ENCODE measurements around the gene NKD1.
A peak's percentile ranks its signal among the peaks of the same experiment; 100 is the strongest.
"Not testable (repeated sequence)": the region's sequence is repeated elsewhere in the genome, so short reads cannot be mapped to it uniquely, and the experiment has no call there.

NKD1 gene

DNA sequence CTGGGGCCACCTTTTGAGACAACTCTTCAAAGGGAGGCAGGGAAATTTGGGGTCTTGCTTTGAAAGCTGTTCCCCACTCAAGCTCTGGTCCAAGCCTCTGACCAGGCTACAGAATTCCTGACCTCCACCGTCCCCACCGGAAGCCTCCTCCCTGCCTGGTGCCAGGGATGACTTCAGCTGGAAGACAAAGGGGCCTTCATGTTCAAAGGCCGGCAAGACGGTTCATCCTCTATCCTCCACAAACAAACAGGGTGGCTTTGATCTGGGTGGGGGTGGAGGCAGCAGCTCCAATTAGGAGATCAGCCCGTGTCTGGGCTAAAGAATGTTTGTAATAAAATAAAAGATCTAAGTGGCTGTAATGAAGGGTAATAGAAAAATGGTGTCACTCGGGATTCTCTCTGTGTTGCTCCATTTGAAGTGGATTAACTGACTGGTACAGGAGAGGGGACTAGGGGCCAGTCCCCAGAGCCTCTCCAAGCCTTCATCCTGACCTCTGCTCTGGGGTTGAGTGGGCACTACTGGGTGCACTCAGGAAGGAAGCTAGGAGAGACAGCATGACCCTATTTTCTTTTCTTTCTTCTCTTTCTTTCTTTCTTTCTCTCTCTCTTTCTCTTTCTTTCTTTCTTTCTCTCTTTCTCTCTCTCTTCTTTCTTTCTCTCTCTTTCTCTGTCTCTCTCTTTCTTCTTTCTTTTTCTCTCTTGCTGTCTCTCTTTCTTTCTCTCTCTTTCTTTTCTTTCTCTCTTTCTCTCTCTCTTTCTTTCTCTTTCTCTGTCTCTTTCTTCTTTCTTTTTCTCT lies 27.5 kb upstream of the NKD1 start:
- DNase-seq = no peak

GRCh38 chr16:50521246-50521900 lies 26.8 kb upstream of the NKD1 start:
- DNase-seq = no peak

DNA sequence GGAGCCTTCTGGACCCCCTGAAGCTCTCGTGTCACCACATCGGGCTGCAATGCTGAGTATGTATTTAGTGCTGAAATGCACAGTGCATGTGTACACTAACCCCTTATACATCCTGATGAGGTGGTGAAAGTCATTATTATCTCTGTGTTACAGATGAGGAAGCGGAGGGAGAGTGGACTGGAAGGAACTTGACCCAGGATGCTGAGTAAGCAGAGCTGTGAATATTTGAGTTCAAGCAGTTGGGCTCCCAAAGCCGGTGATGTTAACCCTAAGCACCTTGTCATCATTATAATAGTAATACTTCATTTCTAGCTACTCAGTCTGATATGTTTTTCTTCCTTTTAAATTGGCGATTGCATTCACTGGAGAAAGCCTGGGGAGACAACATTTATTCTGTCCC lies 25.9 kb upstream of the NKD1 start:
- DNase-seq = peak; percentile 16

- DNase-seq = no peak
These were observed 24.5 kb upstream of the NKD1 start for GRCh38 chr16:50523710-50524109.

- DNase-seq = no peak
These were observed 22.9 kb upstream of the NKD1 start for GRCh38 chr16:50525262-50525661.

- DNase-seq = no peak
These were observed 22.5 kb upstream of the NKD1 start for GRCh38 chr16:50525716-50526115.

DNA sequence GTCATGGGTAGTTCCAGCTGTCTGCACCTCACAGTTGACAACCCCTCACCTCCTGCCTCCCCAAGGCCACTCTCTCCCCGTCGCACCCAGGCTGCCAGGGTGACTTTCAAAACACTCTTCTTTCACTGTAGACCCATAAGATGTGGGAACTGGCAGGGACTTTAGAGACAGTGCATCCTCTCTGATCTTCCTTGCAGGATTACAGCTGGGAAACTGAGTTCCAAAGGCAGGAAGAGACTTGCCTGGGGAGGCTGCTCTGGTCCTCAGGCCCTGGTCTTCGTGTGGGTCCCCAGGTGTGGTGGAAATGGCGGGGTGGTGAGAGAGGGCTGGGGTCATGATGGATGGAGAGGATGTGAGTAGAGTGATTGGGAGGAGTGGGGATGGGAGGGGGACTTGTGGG lies 21.9 kb upstream of the NKD1 start:
- no peak for DNase-seq

DNA sequence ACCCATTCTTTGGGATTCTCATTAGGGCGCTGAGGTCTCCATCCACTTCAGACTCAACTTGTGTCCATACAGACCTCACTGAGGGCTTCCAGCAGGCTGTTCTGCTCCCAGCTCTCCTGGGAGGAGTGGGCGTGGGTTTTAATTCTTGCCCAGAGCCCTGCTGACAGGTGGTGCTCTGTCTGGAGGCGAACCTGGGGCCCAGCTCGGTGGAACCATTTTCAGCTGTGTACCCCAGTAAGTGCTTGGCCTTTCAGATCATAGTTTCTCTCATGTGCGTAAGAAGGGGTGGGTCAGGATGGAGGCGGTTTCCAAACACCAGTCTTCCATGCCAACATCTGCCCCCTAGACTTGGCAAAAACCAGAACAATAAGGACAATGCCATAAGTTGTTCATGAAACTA lies 21.4 kb upstream of the NKD1 start:
- DNase-seq = no peak

GRCh38 chr16:50528820-50529219 lies 19.4 kb upstream of the NKD1 start:
- DNase-seq = no peak

- no peak for DNase-seq
These were observed 18.9 kb upstream of the NKD1 start for GRCh38 chr16:50529334-50529733.

DNA sequence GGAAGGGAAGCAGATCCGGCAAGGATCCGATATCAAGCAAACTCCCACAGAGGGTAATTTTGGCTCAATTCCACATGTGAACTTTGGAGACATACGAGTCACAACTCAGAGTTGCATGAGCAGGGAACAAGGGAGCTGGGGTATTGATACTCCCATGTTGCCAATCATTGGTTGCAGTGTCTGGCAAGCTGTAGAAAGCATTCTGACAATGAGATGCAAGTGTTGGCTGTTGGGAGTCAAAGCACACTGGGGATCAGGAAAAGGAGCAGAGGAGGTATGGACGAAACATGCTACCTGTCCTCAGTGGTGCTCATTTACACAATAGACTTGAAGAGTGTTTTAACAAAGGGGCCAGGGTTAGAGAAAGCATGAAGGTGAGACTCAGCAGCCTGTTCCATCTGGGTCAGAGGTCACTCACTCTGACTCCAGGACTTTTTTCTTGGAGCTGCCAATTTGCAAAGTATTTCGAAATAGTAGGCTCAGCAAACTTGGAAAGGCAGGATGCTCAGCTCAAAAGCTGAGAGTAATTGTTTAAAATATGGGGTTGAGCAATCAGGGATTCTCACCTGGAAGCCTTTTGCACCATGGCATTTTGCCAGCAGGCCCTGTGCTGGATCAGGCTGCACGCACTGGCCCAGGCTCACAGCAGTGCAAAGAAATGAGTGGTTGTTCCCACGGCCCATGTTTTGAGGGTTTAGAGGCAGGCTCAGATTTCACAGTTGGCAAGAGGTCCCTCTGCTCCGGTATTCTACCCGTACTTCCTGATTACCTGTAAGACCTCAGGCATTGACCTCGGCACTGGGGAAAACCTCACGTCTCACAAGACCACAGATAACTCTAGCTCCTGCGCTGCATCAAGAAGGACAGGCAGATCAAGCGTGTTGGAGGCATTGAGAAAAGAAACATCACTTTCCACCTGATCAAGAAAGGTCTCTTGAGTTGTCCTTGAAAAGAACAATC lies 17.6 kb upstream of the NKD1 start:
- no peak for DNase-seq

GRCh38 chr16:50531359-50531758 lies 16.8 kb upstream of the NKD1 start:
- no peak for DNase-seq

DNA sequence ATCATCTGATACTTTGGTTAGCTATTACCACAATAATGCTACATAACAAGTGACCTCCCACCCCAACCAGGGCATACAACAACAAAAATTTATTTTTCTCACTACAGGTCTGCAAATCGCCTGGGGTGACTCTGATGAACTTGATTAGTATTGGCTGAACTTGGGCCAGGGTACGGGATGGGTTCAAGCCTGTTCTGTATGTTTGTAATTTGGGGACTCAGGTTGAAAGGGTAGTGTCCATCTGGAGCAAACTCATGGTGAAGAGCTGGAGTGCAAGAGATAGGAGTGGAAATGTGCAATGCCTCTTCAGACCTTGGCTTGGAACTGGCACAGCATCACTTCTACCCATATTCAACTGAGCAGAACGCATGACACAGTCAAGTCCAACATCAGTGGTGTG lies 16.3 kb upstream of the NKD1 start:
- no peak for DNase-seq

- no peak for DNase-seq
These were observed 15.6 kb upstream of the NKD1 start for GRCh38 chr16:50532576-50532975.

DNA sequence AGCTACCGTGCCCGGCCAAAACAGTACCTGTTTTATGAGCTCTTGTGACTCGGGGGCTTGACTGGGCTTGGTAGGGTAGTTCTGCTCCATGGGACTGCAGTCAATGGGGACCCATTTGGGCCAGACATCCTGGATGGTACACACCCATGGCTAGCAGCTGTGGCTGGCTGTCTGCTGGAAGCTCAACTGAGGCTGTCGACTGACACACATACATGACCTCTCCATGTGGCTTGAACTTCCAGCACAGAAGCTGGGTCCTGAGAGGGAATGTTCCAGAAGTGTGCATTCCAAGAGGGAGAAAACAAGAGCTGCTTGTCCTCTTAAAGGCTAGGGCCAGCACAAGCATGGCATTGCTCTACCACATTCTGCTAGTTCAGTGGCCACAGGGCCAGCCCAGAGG lies 14.9 kb upstream of the NKD1 start:
- no peak for DNase-seq

DNA sequence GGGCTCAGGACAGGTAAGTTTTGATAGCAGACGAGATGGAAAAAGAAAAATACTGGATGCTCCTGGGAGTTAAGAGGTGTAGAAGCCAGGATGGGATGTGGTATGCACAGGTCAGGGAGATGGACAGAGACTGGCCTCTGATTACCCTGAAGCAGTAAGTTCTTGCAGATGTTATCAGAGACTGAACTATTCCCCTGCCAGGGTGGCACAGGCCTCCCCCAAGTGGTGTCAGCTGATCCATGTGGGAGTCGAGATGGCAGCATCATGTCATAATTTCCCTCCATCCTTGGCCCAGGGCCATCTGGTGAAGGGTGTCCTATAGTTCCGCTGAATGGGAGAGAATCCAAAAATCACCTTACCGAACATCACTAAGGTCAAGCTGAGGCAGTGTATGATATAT lies 14.1 kb upstream of the NKD1 start:
- no peak for DNase-seq

- DNase-seq = no peak
These were observed 13.6 kb upstream of the NKD1 start for GRCh38 chr16:50534556-50534955.

GRCh38 chr16:50534958-50535357 lies 13.2 kb upstream of the NKD1 start:
- DNase-seq = no peak

- DNase-seq = no peak
These were observed 12.5 kb upstream of the NKD1 start for GRCh38 chr16:50535506-50536257.

DNA sequence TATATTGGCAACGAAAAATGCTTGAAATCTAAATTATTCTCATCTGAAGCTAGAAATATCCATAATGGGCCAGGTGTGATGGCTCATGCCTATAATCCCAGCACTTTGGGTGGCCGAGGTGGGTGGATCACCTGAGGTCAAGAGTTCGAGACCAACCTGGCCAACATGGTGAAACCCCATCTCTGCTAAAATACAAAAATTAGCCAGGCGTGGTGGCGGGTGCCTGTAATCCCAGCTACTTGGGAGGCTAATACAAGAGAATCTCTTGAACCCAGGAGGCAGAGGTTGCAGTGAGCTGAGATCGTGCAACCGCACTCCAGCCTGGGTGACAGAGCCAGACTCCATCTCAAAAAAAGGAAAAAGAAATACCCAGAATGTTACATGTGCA lies 11.9 kb upstream of the NKD1 start:
- DNase-seq = not testable (repeated sequence)

GRCh38 chr16:50537533-50538290 lies 10.5 kb upstream of the NKD1 start:
- no peak for DNase-seq

DNA sequence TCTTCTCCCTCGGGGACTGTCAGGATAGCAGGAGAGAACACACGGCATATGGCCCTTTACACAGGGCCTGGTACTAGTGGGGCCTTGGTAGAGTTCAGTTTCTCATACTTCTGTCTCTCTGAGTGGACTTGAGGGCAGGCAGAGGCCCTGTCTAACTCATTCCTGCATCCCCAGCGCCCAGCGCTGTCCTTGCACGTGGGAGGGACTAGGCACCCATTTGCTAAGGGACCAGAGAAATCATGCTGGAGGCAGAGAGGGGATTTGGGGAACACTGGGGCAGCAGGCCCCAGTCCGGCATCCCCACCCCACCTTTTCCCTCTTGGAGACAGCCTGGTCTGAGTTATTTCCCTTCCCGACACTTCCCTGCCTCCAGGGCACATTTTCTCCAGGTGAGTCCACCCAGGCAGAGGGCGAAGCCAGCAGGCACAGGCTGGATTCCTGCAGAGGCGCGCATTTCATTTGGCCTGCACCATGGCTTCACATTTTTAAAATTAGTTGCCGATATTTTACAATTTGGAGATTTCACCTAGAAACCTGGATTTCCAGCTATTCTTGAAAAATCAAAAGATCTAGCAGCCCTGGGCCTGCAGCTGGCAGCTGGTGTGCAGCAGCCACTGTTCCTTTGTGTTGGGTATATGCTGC lies 9.7 kb upstream of the NKD1 start:
- DNase-seq = no peak
